Measurements from ENCODE around the gene IRF2BP1. TPM values are rescaled to one million over a fixed set of nuclear protein-coding genes. Genes with fewer than 3 reads are reported as not detected.

IRF2BP1 gene
- total and polyA plus RNA-seq, 2 of the 13 experiments (the other 11 are each of a cell fraction or from before 2014, with no cell fraction given) = 4.3 to 14.3 TPM

- TF ChIP-seq ZNF407 (CRISPR knock-in tag; IDR thresholded peaks at IDR 0.05; ENCODE audit: not compliant biosample characterization) (no peak), SOX5 (CRISPR knock-in tag; IDR thresholded peaks at IDR 0.05; ENCODE audit: borderline replicate concordance) (no peak; the same call in 1 of the 2 replicates), HNRNPLL (IDR thresholded peaks at IDR 0.05; ENCODE audit: low read depth, low read length, poor library complexity, severe bottlenecking) (peak; percentile 89), SRF (IDR thresholded peaks at IDR 0.05; ENCODE audit: low read depth, low read length) (no peak), NR2F2 (IDR thresholded peaks at IDR 0.05; ENCODE audit: borderline replicate concordance, low read depth) (no peak), ZNF275 (CRISPR knock-in tag; IDR thresholded peaks at IDR 0.05; ENCODE audit: borderline replicate concordance) (0 out of 2 replicates have a peak, but pooled peaks have one; percentile 78), ZNF205 (CRISPR knock-in tag; IDR thresholded peaks at IDR 0.05) (peak; percentile 47; the same call in 1 of the 2 replicates), SALL1 (CRISPR knock-in tag; IDR thresholded peaks at IDR 0.05) (peak; percentile 76), BRD4 (CRISPR knock-in tag; IDR thresholded peaks at IDR 0.05) (no peak), ZNF777 (CRISPR knock-in tag; IDR thresholded peaks at IDR 0.05) (0 out of 2 replicates have a peak, but pooled peaks have one; percentile 28), ZNF883 (CRISPR knock-in tag; IDR thresholded peaks at IDR 0.05; ENCODE audit: not compliant biosample characterization) (peak; percentile 69), ZFY (CRISPR knock-in tag; IDR thresholded peaks at IDR 0.05) (peak; percentile 70; the same call in 1 of the 2 replicates)
- TF ChIP-seq, protein P1, sequence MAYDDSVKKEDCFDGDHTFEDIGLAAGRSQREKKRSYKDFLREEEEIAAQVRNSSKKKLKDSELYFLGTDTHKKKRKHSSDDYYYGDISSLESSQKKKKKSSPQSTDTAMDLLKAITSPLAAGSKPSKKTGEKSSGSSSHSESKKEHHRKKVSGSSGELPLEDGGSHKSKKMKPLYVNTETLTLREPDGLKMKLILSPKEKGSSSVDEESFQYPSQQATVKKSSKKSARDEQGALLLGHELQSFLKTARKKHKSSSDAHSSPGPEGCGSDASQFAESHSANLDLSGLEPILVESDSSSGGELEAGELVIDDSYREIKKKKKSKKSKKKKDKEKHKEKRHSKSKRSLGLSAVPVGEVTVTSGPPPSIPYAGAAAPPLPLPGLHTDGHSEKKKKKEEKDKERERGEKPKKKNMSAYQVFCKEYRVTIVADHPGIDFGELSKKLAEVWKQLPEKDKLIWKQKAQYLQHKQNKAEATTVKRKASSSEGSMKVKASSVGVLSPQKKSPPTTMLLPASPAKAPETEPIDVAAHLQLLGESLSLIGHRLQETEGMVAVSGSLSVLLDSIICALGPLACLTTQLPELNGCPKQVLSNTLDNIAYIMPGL (CRISPR knock-in tag; IDR thresholded peaks at IDR 0.05; ENCODE audit: borderline replicate concordance in 1 of 2, low read depth in 1 of 2) = 0 out of 4 replicates have a peak, but pooled peaks of 1 of the 2 experiments have one; percentile 13
- TF ChIP-seq, protein P2, sequence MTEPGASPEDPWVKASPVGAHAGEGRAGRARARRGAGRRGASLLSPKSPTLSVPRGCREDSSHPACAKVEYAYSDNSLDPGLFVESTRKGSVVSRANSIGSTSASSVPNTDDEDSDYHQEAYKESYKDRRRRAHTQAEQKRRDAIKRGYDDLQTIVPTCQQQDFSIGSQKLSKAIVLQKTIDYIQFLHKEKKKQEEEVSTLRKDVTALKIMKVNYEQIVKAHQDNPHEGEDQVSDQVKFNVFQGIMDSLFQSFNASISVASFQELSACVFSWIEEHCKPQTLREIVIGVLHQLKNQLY (CRISPR knock-in tag; IDR thresholded peaks at IDR 0.05) = 0 out of 2 replicates have a peak, but pooled peaks have one; percentile 28
Observed at GRCh38 chr19:45902651-45903625, 17.0 kb upstream of the IRF2BP1 start (continued).

Data from HepG2 (cell line).